ENCODE measurements around the gene TENT4B.

TENT4B gene

GRCh38 chr16:50172195-50172922, 19.3 kb downstream of the TENT4B start:
- H3K36me3 ChIP-seq (ENCODE audit: control insufficient read depth, insufficient read depth, low read length): no peaks in the 10 kb centered on the region
- H3K4me3 ChIP-seq (ENCODE audit: extremely low read depth, insufficient read depth, low read length, poor library complexity, severe bottlenecking): no peak overlapping the region
- WGBS, 2 experiments (ENCODE audit: insufficient coverage in 2 of 2): 50% methylated on average over 2 of the region's 4 CpGs; no CpG with 5 or more reads in 1 of the 2 experiments
- no peak overlapping the region for H3K27ac ChIP-seq (ENCODE audit: low read depth, low read length, severe bottlenecking)
- H3K9me3 ChIP-seq (ENCODE audit: control insufficient read depth, low read length): no peaks in the 10 kb centered on the region
- peaks cover 4% of the 10 kb centered on the region for H3K4me1 ChIP-seq (ENCODE audit: control insufficient read depth, insufficient read depth, low read length, poor library complexity, severe bottlenecking)

GRCh38 chr16:50173316-50173715, 20.2 kb downstream of the TENT4B start:
- no peaks in the 10 kb centered on the region for H3K36me3 ChIP-seq (ENCODE audit: control insufficient read depth, insufficient read depth, low read length)
- WGBS, 2 experiments (ENCODE audit: insufficient coverage in 2 of 2): 82 to 90% methylated on average over 2 of the region's 5 CpGs
- H3K4me1 ChIP-seq (ENCODE audit: control insufficient read depth, insufficient read depth, low read length, poor library complexity, severe bottlenecking): no peaks in the 10 kb centered on the region
- H3K9me3 ChIP-seq (ENCODE audit: control insufficient read depth, low read length): no peaks in the 10 kb centered on the region
- no peak overlapping the region for H3K4me3 ChIP-seq (ENCODE audit: extremely low read depth, insufficient read depth, low read length, poor library complexity, severe bottlenecking)
- H3K27ac ChIP-seq (ENCODE audit: low read depth, low read length, severe bottlenecking): no peak overlapping the region

- 75% methylated on average over 1 of the region's 1 CpG; no CpG with 5 or more reads in 1 of the 2 experiments for WGBS, 2 experiments (ENCODE audit: insufficient coverage in 2 of 2)
- Histone ChIP-seq H3K9me3 (ENCODE audit: control insufficient read depth, low read length) (no peaks in the 10 kb centered on the region), H3K4me3 (ENCODE audit: extremely low read depth, insufficient read depth, low read length, poor library complexity, severe bottlenecking) (no peak overlapping the region), H3K27ac (ENCODE audit: low read depth, low read length, severe bottlenecking) (no peak overlapping the region), H3K36me3 (ENCODE audit: control insufficient read depth, insufficient read depth, low read length) (no peaks in the 10 kb centered on the region), H3K4me1 (ENCODE audit: control insufficient read depth, insufficient read depth, low read length, poor library complexity, severe bottlenecking) (no peaks in the 10 kb centered on the region)
Measured at GRCh38 chr16:50178491-50178941, 25.4 kb downstream of the TENT4B start.

GRCh38 chr16:50182441-50182840, 29.3 kb downstream of the TENT4B start:
- H3K4me3 ChIP-seq (ENCODE audit: extremely low read depth, insufficient read depth, low read length, poor library complexity, severe bottlenecking): no peak overlapping the region
- H3K9me3 ChIP-seq (ENCODE audit: control insufficient read depth, low read length): no peaks in the 10 kb centered on the region
- no peaks in the 10 kb centered on the region for H3K36me3 ChIP-seq (ENCODE audit: control insufficient read depth, insufficient read depth, low read length)
- H3K27ac ChIP-seq (ENCODE audit: low read depth, low read length, severe bottlenecking): no peak overlapping the region
- H3K4me1 ChIP-seq (ENCODE audit: control insufficient read depth, insufficient read depth, low read length, poor library complexity, severe bottlenecking): no peaks in the 10 kb centered on the region

GRCh38 chr16:50183316-50183715, 30.2 kb downstream of the TENT4B start:
- Histone ChIP-seq H3K4me3 (ENCODE audit: extremely low read depth, insufficient read depth, low read length, poor library complexity, severe bottlenecking) (no peak overlapping the region), H3K4me1 (ENCODE audit: control insufficient read depth, insufficient read depth, low read length, poor library complexity, severe bottlenecking) (no peaks in the 10 kb centered on the region), H3K9me3 (ENCODE audit: control insufficient read depth, low read length) (no peaks in the 10 kb centered on the region), H3K27ac (ENCODE audit: low read depth, low read length, severe bottlenecking) (no peak overlapping the region), H3K36me3 (ENCODE audit: control insufficient read depth, insufficient read depth, low read length) (no peaks in the 10 kb centered on the region)
- 100% methylated on average over 2 to 3 of the region's 4 CpGs for WGBS, 2 experiments (ENCODE audit: insufficient coverage in 2 of 2)

- 81% methylated on average over 2 of the region's 3 CpGs; no CpG with 5 or more reads in 1 of the 2 experiments for WGBS, 2 experiments (ENCODE audit: insufficient coverage in 2 of 2)
- H3K27ac ChIP-seq (ENCODE audit: low read depth, low read length, severe bottlenecking): no peak overlapping the region
Measured at GRCh38 chr16:50185005-50185505, 31.9 kb downstream of the TENT4B start.

GRCh38 chr16:50188619-50189136, 35.6 kb downstream of the TENT4B start:
- H3K27ac ChIP-seq (ENCODE audit: low read depth, low read length, severe bottlenecking): no peak overlapping the region
- no peaks in the 10 kb centered on the region for H3K36me3 ChIP-seq (ENCODE audit: control insufficient read depth, insufficient read depth, low read length)
- no CpG with 5 or more reads among the region's 3 CpGs for WGBS, 2 experiments (ENCODE audit: insufficient coverage in 2 of 2)
- no peaks in the 10 kb centered on the region for H3K9me3 ChIP-seq (ENCODE audit: control insufficient read depth, low read length)
- no peak overlapping the region for H3K4me3 ChIP-seq (ENCODE audit: extremely low read depth, insufficient read depth, low read length, poor library complexity, severe bottlenecking)
- no peaks in the 10 kb centered on the region for H3K4me1 ChIP-seq (ENCODE audit: control insufficient read depth, insufficient read depth, low read length, poor library complexity, severe bottlenecking)

More at GRCh38 chr16:50185005-50185505, 31.9 kb downstream of the TENT4B start:
- H3K4me3 ChIP-seq (ENCODE audit: extremely low read depth, insufficient read depth, low read length, poor library complexity, severe bottlenecking): no peak overlapping the region
- H3K9me3 ChIP-seq (ENCODE audit: control insufficient read depth, low read length): no peaks in the 10 kb centered on the region
- H3K4me1 ChIP-seq (ENCODE audit: control insufficient read depth, insufficient read depth, low read length, poor library complexity, severe bottlenecking): no peaks in the 10 kb centered on the region
- no peaks in the 10 kb centered on the region for H3K36me3 ChIP-seq (ENCODE audit: control insufficient read depth, insufficient read depth, low read length)

- Histone ChIP-seq H3K4me3 (ENCODE audit: extremely low read depth, insufficient read depth, low read length, poor library complexity, severe bottlenecking) (no peak overlapping the region), H3K27ac (ENCODE audit: low read depth, low read length, severe bottlenecking) (no peak overlapping the region), H3K36me3 (ENCODE audit: control insufficient read depth, insufficient read depth, low read length) (no peaks in the 10 kb centered on the region), H3K4me1 (ENCODE audit: control insufficient read depth, insufficient read depth, low read length, poor library complexity, severe bottlenecking) (peaks cover 3% of the 10 kb centered on the region), H3K9me3 (ENCODE audit: control insufficient read depth, low read length) (no peaks in the 10 kb centered on the region)
- WGBS, 2 experiments (ENCODE audit: insufficient coverage in 2 of 2): no CpG with 5 or more reads among the region's 2 CpGs
Measured at GRCh38 chr16:50190292-50190691, 37.2 kb downstream of the TENT4B start.

- no peak overlapping the region for H3K27ac ChIP-seq (ENCODE audit: low read depth, low read length, severe bottlenecking)
- no peak overlapping the region for H3K4me3 ChIP-seq (ENCODE audit: extremely low read depth, insufficient read depth, low read length, poor library complexity, severe bottlenecking)
- H3K36me3 ChIP-seq (ENCODE audit: control insufficient read depth, insufficient read depth, low read length): no peaks in the 10 kb centered on the region
- H3K9me3 ChIP-seq (ENCODE audit: control insufficient read depth, low read length): no peaks in the 10 kb centered on the region
- H3K4me1 ChIP-seq (ENCODE audit: control insufficient read depth, insufficient read depth, low read length, poor library complexity, severe bottlenecking): peaks cover 3% of the 10 kb centered on the region
- WGBS, 2 experiments (ENCODE audit: insufficient coverage in 2 of 2): 100% methylated on average over 2 of the region's 2 CpGs
Measured at GRCh38 chr16:50192386-50193050, 39.4 kb downstream of the TENT4B start.

GRCh38 chr16:50193594-50193993, 40.5 kb downstream of the TENT4B start:
- no peak overlapping the region for H3K4me3 ChIP-seq (ENCODE audit: extremely low read depth, insufficient read depth, low read length, poor library complexity, severe bottlenecking)
- 57 to 62% methylated on average over 3 of the region's 5 CpGs for WGBS, 2 experiments (ENCODE audit: insufficient coverage in 2 of 2)
- H3K4me1 ChIP-seq (ENCODE audit: control insufficient read depth, insufficient read depth, low read length, poor library complexity, severe bottlenecking): peaks cover 3% of the 10 kb centered on the region
- H3K36me3 ChIP-seq (ENCODE audit: control insufficient read depth, insufficient read depth, low read length): no peaks in the 10 kb centered on the region
- H3K27ac ChIP-seq (ENCODE audit: low read depth, low read length, severe bottlenecking): no peak overlapping the region
- no peaks in the 10 kb centered on the region for H3K9me3 ChIP-seq (ENCODE audit: control insufficient read depth, low read length)

Measured in mesodermal cell (in vitro differentiated cells).